Liver (tissue), 9 donors: ENCODE results near the gene MYO16. TPM values are rescaled to one million over a fixed set of nuclear protein-coding genes. Genes with fewer than 3 reads are reported as not detected.

Source experiments
- DNase-seq: peaks from one replicate; pipeline ENCODE4 v3.0.0-alpha.2; 2017; ENCODE audit warnings: low spot score
- H3K27ac ChIP-seq, 2 donors: one replicate each; pipeline ENCODE4 v1.7.0; 2013; ENCODE audit warnings: inconsistent platforms in 2 of 2, low read length in 2 of 2, control low read depth in 1 of 2, low read depth in 1 of 2, mild to moderate bottlenecking in 1 of 2
- H3K27me3 ChIP-seq, 4 donors: one replicate each; pipeline versions ENCODE4 v1.6.1 to v1.7.0; 2013; ENCODE audit warnings: low read length in 3 of 4, inconsistent platforms in 1 of 4, mild to moderate bottlenecking in 1 of 4, moderate library complexity in 1 of 4; ENCODE audit not compliant: control insufficient read depth in 4 of 4, insufficient read depth in 4 of 4
- H3K36me3 ChIP-seq, 4 donors: one replicate each; pipeline versions ENCODE4 v1.6.1 to v1.7.0; 2013; ENCODE audit warnings: low read length in 3 of 4, mild to moderate bottlenecking in 3 of 4, low read depth in 1 of 4, moderate library complexity in 1 of 4; ENCODE audit not compliant: control insufficient read depth in 4 of 4, insufficient read depth in 3 of 4
- H3K4me1 ChIP-seq, 4 donors: one replicate each; pipeline versions ENCODE4 v1.6.1 to v1.7.0; 2013; ENCODE audit warnings: low read length in 3 of 4, mild to moderate bottlenecking in 3 of 4, moderate library complexity in 1 of 4; ENCODE audit not compliant: control insufficient read depth in 4 of 4, insufficient read depth in 4 of 4
- H3K4me3 ChIP-seq, 3 donors: one replicate each; pipeline versions ENCODE4 v1.6.1 to v1.7.0; 2013; ENCODE audit warnings: low read length in 3 of 3, control low read depth in 1 of 3, low read depth in 1 of 3, mild to moderate bottlenecking in 1 of 3
- H3K9ac ChIP-seq, 2 donors: one replicate each; pipeline ENCODE4 v1.7.0; 2013; ENCODE audit warnings: low read length in 2 of 2, mild to moderate bottlenecking in 2 of 2, moderate library complexity in 2 of 2, control low read depth in 1 of 2, low read depth in 1 of 2
- H3K9me3 ChIP-seq, 4 donors: one replicate each; pipeline versions ENCODE4 v1.6.1 to v1.7.0; 2013; ENCODE audit warnings: low read length in 3 of 4; ENCODE audit not compliant: control insufficient read depth in 4 of 4
- FOXA1 ChIP-seq: IDR thresholded peaks from 2 replicates; pipeline ENCODE4 v1.6.1; 2016; ENCODE audit warnings: antibody characterized with exemption
- GABPA ChIP-seq, 2 donors: IDR thresholded peaks in 1 of 2; conservative IDR thresholded peaks in 1 of 2; 2 replicates each; pipeline ENCODE4 v1.6.1; 2016; ENCODE audit warnings: antibody characterized with exemption in 2 of 2, mild to moderate bottlenecking in 1 of 2, moderate library complexity in 1 of 2
- HNF4G ChIP-seq: IDR thresholded peaks from 2 replicates; pipeline ENCODE4 v1.6.1; 2016; ENCODE audit warnings: antibody characterized with exemption
- NR2F2 ChIP-seq: IDR thresholded peaks from 2 replicates; pipeline ENCODE4 v1.6.1; 2016; ENCODE audit warnings: antibody characterized with exemption
- RAD21 ChIP-seq, 2 donors: IDR thresholded peaks; 2 replicates each; pipeline ENCODE4 v1.6.1; 2016; ENCODE audit warnings: antibody characterized with exemption in 2 of 2, mild to moderate bottlenecking in 2 of 2
- REST ChIP-seq: IDR thresholded peaks from 2 replicates; pipeline ENCODE4 v1.6.1; 2016; ENCODE audit warnings: antibody characterized with exemption, mild to moderate bottlenecking
- RXRA ChIP-seq, 2 donors: IDR thresholded peaks; 2 replicates each; pipeline ENCODE4 v1.6.1; 2017 to 2018; ENCODE audit warnings: antibody characterized with exemption in 2 of 2, mild to moderate bottlenecking in 1 of 2
- TAF1 ChIP-seq: conservative IDR thresholded peaks from 2 replicates; pipeline ENCODE4 v1.6.1; 2016; ENCODE audit warnings: antibody characterized with exemption, mild to moderate bottlenecking
- WGBS: extraction: QIAGEN DNeasy Blood & Tissue Kit; methylation state at CpG from one replicate; pipeline ENCODE4 v1.1.7; 2013; 5-methylcytosine and 5-hydroxymethylcytosine counted together
- polyA plus RNA-seq, 2 donors: library from polyadenylated mRNA; stranded (reverse) in 1 of 2; unstranded in 1 of 2; fragments of 200-250 nt in 1 of 2; fragments of >200 nt in 1 of 2; fragmentation: Nextera tagmentation in 1 of 2; extraction: Ambion mirVana in 1 of 2; gene quantifications; one replicate each; pipeline versions ENCODE4 v1.2.1 to v1.2.3, GENCODE V29; 2013 to 2015
- total RNA-seq, 2 donors: library from RNA; depleted of rRNA; stranded (reverse); fragments of >200 nt; gene quantifications; one replicate each; pipeline ENCODE4 v1.2.3, GENCODE V29; 2014
- TF ChIP-seq, protein P1 (sequence below): IDR thresholded peaks from 2 replicates; pipeline ENCODE4 v1.6.1; 2016; ENCODE audit warnings: antibody characterized with exemption
- TF ChIP-seq, protein P2 (sequence below): IDR thresholded peaks from 2 replicates; pipeline ENCODE4 v1.6.1; 2016; ENCODE audit warnings: antibody characterized with exemption
- TF ChIP-seq, protein P3 (sequence below): fragments of 150-350 bp; IDR thresholded peaks from 2 replicates; pipeline ENCODE4 v1.5.1; 2017; ENCODE audit warnings: improper control_type of control experiment, low read depth, low read length; ENCODE audit not compliant: missing input control
- donor health status: healthy.
- donor health status: healthy.
- donor health status: healthy.
- donor health status: healthy.
- donor health status: healthy.

MYO16 gene
- total and polyA plus RNA-seq, 4 donors = 0.37 to 1.1 (median 0.68) TPM

DNA sequence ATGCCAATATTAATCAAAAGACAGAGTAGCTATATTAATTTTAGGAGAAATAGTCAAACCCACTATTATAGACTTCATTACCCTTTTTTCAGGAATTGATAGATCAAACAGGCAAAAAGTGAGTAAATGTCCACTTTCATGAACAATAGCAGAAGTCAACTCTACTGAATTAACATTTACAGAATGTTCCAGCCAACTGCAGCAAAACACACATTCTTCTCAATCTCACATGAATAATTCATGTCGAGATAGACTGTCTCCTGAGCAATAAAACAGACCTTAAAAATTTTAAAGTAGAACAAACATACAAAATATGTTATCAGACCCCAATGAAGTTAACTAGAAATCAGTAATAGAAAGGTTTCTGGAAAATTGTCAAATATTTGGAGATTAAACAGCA is 118.4 kb downstream of the MYO16 start (continued):
- TF ChIP-seq, protein P1, sequence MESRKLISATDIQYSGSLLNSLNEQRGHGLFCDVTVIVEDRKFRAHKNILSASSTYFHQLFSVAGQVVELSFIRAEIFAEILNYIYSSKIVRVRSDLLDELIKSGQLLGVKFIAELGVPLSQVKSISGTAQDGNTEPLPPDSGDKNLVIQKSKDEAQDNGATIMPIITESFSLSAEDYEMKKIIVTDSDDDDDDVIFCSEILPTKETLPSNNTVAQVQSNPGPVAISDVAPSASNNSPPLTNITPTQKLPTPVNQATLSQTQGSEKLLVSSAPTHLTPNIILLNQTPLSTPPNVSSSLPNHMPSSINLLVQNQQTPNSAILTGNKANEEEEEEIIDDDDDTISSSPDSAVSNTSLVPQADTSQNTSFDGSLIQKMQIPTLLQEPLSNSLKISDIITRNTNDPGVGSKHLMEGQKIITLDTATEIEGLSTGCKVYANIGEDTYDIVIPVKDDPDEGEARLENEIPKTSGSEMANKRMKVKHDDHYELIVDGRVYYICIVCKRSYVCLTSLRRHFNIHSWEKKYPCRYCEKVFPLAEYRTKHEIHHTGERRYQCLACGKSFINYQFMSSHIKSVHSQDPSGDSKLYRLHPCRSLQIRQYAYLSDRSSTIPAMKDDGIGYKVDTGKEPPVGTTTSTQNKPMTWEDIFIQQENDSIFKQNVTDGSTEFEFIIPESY = no peak
- no peak for TF ChIP-seq RXRA (IDR thresholded peaks at IDR 0.05)
- no peak for TF ChIP-seq NR2F2
- no peak for TF ChIP-seq HNF4G
- no peak for TF ChIP-seq GABPA (IDR thresholded peaks at IDR 0.05 in 1 of 2, conservative IDR thresholded peaks at IDR 0.05 in 1 of 2)
- TF ChIP-seq, protein P2, sequence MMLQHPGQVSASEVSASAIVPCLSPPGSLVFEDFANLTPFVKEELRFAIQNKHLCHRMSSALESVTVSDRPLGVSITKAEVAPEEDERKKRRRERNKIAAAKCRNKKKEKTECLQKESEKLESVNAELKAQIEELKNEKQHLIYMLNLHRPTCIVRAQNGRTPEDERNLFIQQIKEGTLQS = no peak

GRCh38 chr13:108752276-108752675 is 122.9 kb downstream of the MYO16 start:
- TF ChIP-seq TAF1 = no peak
- Histone ChIP-seq H3K4me1 (no peaks in the 10 kb centered on the region), H3K27ac (no peak overlapping the region), H3K27me3 (no peaks in the 10 kb centered on the region), H3K36me3 (no peaks in the 10 kb centered on the region), H3K4me3 (no peak overlapping the region), H3K9me3 (no peaks in the 10 kb centered on the region), H3K9ac (no peak overlapping the region)
- WGBS = 67% methylated on average over 4 of the region's 4 CpGs
- no peak for DNase-seq

- no peaks in the 10 kb centered on the region for H3K36me3 ChIP-seq
- no peak overlapping the region for H3K27ac ChIP-seq
- no peaks in the 10 kb centered on the region for H3K27me3 ChIP-seq
- no peak for TF ChIP-seq TAF1
- TF ChIP-seq, protein P2 = no peak
- TF ChIP-seq, protein P3, sequence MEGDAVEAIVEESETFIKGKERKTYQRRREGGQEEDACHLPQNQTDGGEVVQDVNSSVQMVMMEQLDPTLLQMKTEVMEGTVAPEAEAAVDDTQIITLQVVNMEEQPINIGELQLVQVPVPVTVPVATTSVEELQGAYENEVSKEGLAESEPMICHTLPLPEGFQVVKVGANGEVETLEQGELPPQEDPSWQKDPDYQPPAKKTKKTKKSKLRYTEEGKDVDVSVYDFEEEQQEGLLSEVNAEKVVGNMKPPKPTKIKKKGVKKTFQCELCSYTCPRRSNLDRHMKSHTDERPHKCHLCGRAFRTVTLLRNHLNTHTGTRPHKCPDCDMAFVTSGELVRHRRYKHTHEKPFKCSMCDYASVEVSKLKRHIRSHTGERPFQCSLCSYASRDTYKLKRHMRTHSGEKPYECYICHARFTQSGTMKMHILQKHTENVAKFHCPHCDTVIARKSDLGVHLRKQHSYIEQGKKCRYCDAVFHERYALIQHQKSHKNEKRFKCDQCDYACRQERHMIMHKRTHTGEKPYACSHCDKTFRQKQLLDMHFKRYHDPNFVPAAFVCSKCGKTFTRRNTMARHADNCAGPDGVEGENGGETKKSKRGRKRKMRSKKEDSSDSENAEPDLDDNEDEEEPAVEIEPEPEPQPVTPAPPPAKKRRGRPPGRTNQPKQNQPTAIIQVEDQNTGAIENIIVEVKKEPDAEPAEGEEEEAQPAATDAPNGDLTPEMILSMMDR = no peak
- TF ChIP-seq RAD21 (IDR thresholded peaks at IDR 0.05) = no peak
- TF ChIP-seq RXRA (IDR thresholded peaks at IDR 0.05) = no peak
- TF ChIP-seq, protein P1 = no peak
- no peak for TF ChIP-seq REST
- TF ChIP-seq FOXA1 = no peak
- H3K4me1 ChIP-seq = no peaks in the 10 kb centered on the region
- H3K9ac ChIP-seq = no peak overlapping the region
- H3K9me3 ChIP-seq = no peaks in the 10 kb centered on the region
- no peak overlapping the region for H3K4me3 ChIP-seq
- no peak for DNase-seq
Measured at GRCh38 chr13:108755083-108755482, 125.7 kb downstream of the MYO16 start.
